Stimulated activated CD8-positive, alpha-beta memory T cell treated with anti-CD3 and anti-CD28 coated beads, Interleukin-15, amount 100 ng/mL, for 4 hours (primary cell): ENCODE measurements around the gene CPSF4L.
"Not testable (repeated sequence)": the region's sequence is repeated elsewhere in the genome, so short reads cannot be mapped to it uniquely, and the experiment has no call there.

Source experiments
- DNase-seq, 2 donors: peaks; one replicate each; pipeline ENCODE4 v3.0.0-alpha.2; 2020; ENCODE audit warnings: low read depth in 2 of 2

The CPSF4L gene

GRCh38 chr17:73268582-73269328 lies 7.1 kb upstream of the CPSF4L start:
- DNase-seq = no peak

DNA sequence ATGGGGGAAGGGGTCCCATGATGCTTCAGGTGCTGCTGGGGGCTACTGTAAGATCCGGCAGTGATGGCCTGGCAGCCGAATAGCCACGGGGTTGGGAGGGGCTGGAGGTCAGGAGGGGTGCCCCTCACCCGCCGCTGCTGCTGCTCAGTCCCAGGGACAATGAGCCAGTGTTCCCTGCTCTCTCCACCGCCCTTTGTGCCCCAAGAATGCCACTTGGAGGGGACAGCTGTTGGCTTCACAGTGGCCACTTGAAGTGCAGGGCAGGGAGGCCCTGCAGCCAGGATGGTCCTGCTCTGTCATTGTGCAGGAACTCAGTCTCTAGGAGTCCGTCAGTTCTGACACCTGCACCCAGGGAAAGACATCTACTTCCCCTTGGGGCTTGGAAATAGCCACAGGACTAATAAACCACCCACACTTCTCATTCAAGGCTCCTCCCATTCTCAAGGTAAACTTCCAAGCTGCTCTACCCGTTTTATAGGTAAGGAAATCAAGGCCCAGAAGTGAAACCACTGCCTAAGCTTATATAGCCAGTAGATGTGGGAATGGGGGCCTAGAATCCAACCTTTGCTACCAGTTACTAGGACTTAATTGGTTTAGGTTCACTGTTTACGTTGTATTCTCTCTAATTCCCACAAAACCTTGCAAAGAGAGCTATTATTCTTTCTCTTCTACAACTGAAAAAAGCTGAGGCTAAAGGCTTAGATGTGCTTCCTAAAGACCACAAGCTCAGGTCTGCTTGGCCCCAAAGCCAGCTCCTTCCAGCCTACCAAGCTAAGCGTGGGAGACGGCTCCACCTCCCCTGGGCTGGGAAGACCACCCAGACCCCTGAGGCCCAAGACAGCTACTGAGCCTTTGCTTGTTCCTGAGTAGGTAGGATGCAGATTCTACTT lies 6.2 kb upstream of the CPSF4L start:
- DNase-seq = no peak

DNA sequence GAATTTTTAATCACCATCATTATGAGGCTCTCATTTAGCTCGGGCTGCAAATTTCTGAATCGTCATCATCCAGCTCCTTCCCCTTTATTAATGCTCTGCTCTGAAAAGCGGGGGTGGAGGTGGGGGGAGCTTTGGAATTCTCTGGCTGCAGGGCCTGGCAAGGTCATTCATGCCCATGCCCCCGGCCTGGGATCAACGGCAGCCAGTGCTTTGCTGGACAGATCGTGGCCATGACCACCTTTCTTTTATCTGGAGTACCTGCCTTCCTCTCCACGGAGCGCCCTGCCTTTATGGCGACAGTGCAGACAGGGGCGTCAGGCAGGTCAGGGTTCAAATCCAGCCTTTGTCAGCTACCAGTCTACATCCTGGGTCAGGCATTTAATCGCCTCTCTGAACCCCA lies 5.1 kb upstream of the CPSF4L start:
- no peak for DNase-seq

DNA sequence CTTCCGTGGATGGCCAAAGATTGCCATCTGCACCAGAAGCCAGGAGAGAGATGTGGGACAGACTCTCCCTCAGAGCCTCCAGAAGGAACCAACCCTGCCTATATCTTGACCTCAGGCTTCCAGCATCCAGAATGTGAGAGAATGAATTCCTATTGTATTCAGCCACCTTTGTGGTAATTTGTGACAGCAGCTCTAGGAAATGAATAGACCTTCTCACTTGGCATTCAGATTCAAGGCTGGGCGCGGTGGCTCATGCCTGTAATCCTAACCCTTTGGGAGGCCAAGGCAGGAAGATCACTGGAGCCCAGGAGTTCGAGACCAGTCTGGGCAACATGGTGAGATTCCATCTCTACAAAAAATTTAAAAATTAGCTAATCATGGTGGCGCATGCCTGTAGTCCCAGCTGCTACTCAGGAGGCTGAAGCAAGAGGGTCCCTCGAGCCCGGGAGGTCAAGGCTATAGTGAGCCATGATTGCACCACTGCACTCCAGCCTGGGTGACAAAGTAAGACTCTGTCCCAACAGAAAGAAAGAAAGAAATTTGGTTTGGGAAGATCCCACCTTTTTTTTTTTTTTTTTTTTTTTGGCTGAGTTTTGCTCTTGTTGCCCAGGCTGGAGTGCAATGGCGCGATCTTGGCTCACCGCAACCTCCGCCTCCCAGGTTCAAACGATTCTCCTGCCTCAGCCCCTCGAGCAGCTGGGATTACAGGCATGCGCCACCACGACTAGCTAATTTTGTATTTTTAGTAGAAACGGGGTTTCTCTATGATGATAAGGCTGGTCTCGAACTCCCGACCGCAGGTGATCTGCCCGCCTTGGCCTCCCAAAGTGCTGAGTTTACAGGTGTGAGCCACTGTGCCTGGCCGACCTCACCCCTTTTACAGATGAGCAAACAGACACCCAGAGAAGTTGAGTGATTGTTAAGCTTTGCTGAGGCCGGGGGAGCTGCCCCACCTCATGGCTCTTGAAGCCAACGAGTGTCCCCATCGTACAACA lies 4.3 kb upstream of the CPSF4L start:
- no peak for DNase-seq

DNA sequence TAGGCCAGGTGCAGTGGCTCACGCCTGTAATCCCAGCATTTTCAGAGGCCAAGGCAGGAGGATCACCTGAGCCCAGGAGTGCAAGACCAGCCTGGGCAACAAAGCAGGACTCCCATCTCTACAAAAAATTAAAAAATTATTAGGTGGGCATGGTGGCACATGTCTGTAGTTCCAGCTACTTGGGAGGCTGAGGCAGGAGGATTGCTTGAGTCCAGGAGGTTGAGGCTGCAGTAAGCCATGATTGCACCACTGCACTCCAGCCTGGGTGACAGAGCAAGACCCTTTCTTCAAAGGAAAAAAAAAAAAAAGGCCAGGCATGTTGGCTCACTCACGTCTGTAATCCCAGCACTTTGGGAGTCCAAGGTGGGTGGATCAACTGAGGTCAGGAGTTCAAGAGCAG lies 2.8 kb upstream of the CPSF4L start:
- not testable (repeated sequence) for DNase-seq

DNA sequence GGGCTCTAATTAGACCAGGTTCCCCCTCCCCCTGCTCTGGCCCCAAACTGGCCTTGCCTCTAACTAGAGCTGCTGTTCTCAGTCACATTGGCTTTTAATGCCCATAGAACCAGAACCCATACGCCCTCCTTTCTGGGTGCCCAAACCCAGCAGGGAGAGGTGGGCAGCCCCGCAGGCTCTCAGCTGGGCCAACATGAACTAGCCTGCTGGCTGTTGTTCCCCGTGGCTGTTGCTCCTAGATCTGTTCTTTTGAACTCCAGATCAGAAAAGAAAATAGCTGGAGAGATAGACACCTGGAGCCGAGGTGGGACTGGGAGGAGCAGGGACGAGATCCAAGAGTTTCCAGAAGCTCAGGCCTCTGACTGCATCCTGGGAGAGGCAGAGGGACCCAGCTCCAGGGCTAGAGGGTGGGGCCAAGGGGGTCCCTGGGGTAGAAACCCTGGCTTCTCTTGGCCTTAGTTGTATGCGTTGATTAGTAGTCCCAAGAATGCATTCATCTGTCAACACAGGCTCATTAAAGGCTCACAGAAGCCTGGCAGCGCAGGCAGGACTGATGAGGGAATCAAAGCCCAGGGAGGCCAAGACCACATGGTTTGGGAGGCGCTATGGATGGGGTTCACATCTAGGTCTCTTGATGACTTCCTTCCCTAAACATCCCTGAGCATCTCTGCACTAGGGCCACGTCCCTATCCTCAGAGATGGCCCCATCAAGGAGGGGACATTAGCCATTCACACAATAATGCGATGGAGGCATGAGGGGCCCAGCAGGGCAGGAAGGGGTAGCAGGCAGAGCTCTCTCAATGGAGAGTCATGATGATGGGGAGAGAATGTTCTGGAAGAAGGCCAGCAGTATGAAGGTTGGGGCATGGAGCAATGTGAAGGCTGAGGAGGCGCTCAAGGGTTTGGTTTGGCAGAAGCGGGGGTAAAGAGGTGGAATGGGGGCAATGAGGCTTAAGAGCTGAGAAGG lies 1.3 kb upstream of the CPSF4L start:
- DNase-seq = no peak

GRCh38 chr17:73261952-73262675 lies 434 bp upstream of the CPSF4L start:
- DNase-seq = no peak

- DNase-seq = no peak
Observed at GRCh38 chr17:73257516-73257915, 4.2 kb downstream of the CPSF4L start.

DNA sequence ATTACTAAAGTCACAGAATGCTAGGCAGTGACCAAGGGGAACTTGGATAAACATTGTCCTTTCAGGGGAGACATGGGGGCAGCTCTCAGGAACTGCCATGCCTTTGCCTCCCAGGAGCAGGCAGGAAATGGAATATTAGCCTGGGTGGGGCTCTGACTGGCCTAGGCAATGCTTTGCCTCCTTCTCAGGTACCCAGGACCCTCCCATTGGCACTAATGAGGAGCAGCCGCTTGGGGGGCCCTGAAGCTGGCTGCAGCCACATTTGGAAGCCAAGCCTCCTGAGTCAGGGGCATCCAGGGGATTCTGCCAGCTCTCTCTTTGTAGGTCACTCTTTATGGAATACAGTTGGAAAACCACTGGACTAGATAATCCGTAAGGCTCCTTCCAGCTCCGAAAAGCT lies 5.5 kb downstream of the CPSF4L start:
- DNase-seq = no peak

- peak in 1 of 2 donors; percentile 7 for DNase-seq
Observed at GRCh38 chr17:73255671-73256181, 6.0 kb downstream of the CPSF4L start.

GRCh38 chr17:73251871-73252270 lies 9.8 kb downstream of the CPSF4L start:
- no peak for DNase-seq

DNA sequence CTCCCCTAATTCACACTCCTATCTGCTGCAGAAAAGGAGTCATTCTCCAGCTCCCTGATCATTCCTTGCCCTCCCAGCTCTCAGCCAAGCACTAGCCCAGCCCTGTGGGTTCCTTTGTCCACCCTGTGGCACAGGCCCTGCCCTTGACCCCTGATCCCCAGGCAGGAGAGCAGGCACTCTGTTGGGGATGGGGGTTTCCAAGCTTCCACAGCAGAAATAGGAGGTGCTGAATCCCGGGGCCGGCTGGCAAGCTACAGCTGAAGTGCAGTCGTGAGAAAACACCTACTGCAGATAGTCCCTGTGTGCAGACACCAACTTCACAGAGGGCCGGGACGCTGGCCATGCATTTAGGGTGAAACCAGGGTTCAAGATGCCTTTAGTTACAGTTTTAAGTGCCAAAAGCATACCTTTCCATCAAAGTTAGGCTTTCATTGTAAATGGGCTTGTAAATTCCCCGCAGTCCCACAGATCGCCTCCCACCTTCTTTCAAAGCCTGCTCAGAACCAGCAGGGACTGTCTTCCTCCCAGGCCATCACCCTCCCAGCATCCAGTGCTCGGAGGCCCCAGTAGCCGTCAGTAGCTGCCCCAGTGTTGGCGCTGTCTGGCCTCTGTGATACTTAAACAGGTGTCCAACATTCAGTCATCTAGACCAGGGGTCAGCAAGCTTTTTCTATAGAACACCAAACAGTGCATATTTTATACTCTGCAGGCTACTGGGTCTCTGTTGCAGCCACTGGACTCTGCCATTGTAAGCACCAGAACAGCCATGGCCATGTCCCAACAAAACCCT lies 10.6 kb downstream of the CPSF4L start:
- no peak for DNase-seq

DNA sequence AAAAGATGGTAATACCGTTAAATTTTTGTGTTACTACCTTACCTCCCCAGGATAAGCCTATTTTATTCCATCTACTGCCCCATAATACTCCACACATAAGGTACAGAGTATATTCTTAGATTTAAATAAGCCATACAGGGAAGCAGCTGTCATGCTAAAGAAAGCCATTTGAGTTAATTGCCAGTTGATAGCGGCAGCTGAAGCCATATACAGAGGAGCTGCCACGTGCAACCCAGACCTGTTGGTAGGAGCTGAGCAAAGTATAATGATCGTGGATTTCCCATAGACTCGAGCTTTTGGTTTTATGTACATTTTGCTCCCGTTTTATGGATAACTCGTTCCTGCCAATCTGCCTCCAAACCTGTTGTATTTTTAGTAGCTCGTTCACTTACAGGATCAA lies 12.0 kb downstream of the CPSF4L start:
- no peak for DNase-seq

- no peak for DNase-seq
Observed at GRCh38 chr17:73248532-73248931, 13.1 kb downstream of the CPSF4L start.

DNA sequence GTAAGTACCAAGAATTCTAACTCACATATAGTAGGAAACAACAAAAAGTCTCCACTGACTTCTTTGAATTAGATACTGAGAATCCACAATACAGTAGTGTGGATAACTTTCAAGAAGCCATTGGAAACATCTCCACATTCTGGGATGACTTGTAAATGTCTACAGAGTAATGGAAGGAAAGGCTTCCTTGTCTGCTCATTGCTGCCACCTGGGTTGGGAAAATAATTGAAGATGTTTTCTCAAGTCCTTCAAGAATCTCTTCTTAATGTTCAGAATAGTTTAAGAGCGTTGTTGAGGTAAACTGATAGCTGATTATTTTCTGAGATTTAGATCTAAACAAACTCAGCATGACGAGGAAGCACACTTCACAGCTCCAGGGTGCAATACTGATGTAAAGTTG lies 14.0 kb downstream of the CPSF4L start:
- no peak for DNase-seq

GRCh38 chr17:73240561-73240960 lies 21.1 kb downstream of the CPSF4L start:
- no peak for DNase-seq

GRCh38 chr17:73237714-73238113 lies 24.0 kb downstream of the CPSF4L start:
- DNase-seq = no peak

DNA sequence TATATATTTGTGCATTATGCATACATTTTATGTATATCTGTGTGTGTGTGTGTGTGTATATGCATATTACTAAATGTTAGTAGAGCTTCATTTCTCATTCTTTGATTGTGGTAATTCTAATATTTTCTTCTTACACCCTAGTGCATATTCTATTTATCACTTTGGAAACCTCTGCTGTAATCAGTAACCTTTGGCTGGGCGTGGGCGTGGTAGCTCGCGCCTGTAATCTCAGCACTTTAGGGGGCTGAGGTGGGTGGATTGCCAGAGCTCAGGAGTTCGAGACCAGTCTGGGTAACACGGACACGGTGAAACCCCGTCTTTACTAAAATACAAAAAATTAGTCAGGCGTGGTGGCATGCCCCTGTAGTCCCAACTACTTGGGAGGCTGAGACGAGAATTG lies 26.9 kb downstream of the CPSF4L start:
- no peak for DNase-seq
